Measurements from ENCODE around the gene ATG13. TPM values are rescaled to one million over a fixed set of nuclear protein-coding genes. Genes with fewer than 3 reads are reported as not detected.

The ATG13 gene
- polyA plus RNA-seq, 3 donors: 28.9 to 63.3 (median 36.4) TPM

DNA sequence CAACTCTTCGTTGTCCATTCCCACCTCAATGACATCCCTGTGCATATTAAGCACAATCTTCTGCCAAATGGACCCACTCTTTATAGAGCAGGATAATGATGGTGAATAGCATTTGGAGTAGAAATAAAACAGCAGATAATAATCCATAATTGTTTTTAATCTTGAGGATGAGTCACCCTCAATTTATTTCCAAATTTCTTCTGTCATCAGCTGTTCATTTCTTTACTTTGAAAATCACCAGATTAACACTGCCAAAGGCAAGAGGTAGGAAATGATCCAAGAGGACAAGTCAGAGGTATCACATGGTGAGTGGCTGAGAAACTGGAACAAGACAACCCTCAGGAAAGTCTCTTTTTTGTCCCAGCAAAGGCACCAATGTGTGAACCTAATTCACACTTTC lies 16.2 kb upstream of the ATG13 start:
- no peak overlapping the region for H3K27ac ChIP-seq (ENCODE audit: low read depth, low read length)
- WGBS, 3 donors: 58 to 83% (median 63%) methylated on average over 1 of the region's 1 CpG

- no peak overlapping the region for H3K27ac ChIP-seq (ENCODE audit: low read depth, low read length)
- 89 to 93% (median 92%) methylated on average over 15 of the region's 15 CpGs for WGBS, 3 donors
Measured at GRCh38 chr11:46603704-46604308, 13.5 kb upstream of the ATG13 start.

DNA sequence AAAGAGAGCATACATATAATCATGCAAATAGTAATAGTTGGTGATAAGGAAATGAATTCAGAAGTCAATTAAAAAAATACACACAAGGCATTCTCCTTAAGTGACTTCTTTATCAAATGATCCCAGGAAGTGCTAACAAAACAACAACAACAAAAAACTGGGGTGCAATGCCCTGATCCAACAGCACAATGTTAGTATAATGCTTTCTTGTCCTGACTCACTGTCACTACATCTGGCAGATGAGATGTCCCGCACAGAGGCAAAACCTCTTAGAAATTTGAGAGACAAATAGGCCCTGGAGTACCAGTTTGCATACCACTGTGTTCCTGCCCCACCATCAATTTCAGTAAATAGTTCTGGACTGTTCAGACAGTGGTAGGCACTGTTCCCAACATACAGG lies 12.6 kb upstream of the ATG13 start:
- WGBS, 3 donors: 88 to 94% (median 88%) methylated on average over 1 of the region's 1 CpG
- H3K27ac ChIP-seq (ENCODE audit: low read depth, low read length): no peak overlapping the region

- WGBS, 3 donors: 76 to 82% (median 80%) methylated on average over 1 of the region's 1 CpG
Measured at GRCh38 chr11:46607516-46607915, 9.8 kb upstream of the ATG13 start.

GRCh38 chr11:46609386-46609785 lies 8.0 kb upstream of the ATG13 start:
- 85 to 96% (median 85%) methylated on average over 6 of the region's 6 CpGs for WGBS, 3 donors
- H3K27ac ChIP-seq (ENCODE audit: low read depth, low read length): no peak overlapping the region

More at GRCh38 chr11:46607516-46607915, 9.8 kb upstream of the ATG13 start:
- no peak overlapping the region for H3K27ac ChIP-seq (ENCODE audit: low read depth, low read length)

DNA sequence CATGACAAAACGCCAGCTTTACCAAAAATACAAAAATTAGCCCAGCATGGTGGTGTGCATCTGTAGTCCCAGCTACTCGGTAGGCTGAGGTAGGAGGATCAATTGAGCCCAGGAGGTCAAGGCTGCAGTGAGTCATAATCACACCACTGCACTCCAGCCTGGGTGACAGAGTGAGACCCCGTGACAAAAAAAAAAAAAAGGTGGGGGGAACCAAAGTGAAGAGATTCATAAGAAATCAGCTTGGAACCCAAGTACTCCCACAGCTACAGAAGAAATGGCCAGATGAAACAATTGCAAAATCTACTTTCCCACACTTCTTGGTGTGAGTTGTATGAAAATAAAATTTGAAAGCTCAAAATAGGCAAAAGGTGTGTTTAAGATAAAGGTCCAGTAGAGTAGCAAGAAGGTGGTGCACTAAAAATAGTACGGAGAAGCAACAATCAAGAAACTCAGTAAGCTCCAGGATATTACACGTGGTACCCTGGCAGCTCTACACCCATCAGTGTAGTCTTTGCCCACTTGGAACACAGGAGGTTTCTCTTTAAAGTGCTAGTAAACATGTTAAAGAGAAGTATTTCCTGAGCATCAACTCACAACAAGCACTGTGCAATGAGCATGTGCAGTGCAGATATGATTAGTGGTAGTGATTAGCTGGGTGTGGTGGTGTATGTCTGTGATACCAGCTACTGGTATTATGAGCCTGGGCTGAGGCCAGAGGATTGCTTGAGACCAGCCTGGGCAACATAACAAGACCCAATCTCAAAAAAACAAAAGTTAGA lies 5.6 kb upstream of the ATG13 start:
- WGBS, 3 donors: 48 to 77% (median 74%) methylated on average over 5 of the region's 5 CpGs
- no peak overlapping the region for H3K27ac ChIP-seq (ENCODE audit: low read depth, low read length)

DNA sequence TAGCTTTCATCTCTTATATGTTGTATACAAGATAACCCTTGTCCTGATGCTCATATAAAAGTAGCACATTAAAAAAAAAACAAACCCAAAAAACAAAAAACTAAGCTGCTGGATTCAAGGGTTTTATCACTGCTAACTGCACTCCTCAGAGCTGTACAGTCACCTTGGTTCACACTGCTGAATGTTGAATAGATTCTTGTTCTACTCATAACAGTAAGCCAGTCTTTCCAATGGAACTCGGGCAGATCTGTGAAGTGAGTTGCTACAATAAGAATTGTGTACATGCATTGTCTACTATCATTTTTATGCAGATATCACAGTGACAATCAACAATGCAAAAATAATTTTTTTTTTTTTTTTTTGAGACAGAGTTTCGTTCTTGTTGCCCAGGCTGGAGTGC lies 5.0 kb upstream of the ATG13 start:
- 88 to 93% (median 89%) methylated on average over 2 of the region's 2 CpGs for WGBS, 3 donors
- H3K27ac ChIP-seq (ENCODE audit: low read depth, low read length): no peak overlapping the region

GRCh38 chr11:46615756-46616155 lies 1.6 kb upstream of the ATG13 start:
- H3K27ac ChIP-seq (ENCODE audit: low read depth, low read length): no peak overlapping the region
- 95 to 96% (median 96%) methylated on average over 7 of the region's 7 CpGs for WGBS, 3 donors

DNA sequence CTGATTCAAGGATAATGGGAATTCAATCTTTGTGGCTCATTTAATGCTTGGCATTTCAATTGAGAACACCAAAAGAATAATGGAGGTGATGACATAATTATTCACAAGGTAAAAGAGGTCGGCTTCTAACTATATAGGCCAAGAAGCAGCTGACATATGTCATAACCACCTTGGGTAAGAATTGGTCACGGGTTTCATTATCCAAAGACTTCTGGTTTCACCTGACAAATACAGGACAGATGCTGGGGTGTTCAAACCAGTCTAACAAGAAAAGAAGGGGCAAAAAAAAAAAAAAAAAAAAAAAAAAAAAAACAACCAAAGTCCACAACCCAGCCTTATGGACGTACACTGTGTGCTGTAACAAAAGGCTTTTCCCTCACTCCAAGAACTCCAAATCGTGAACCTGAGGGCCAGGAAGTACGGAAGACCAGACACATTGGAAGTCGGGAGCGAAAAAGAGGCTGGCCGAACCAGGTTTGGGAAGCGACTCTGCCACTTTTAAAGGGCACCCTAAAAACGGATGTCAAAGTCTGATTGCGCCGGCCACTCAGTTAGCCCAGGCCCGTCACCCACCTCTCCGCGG lies 711 bp upstream of the ATG13 start:
- no peak overlapping the region for H3K27ac ChIP-seq (ENCODE audit: low read depth, low read length)
- 2 to 3% (median 3%) methylated on average over 15 of the region's 15 CpGs for WGBS, 3 donors

DNA sequence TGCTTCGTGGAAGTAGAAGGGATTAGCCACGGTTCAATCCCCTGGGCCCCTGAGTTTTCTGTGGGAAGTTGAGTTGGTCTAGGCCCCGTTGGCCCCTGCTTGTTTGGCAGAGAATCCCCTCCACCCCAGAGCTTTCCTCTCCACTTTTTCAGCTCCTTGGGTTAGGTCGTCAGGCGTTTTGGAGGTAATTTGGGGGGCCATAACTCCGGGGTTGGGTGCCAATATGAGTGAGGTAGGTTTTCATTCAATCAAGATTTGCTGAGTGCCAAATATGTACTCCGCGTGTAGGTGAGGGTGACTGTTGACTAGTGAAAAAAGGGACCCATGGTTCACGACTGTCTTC lies 590 bp downstream of the ATG13 start:
- 0 to 3% (median 2%) methylated on average over 9 of the region's 9 CpGs for WGBS, 3 donors
- H3K27ac ChIP-seq (ENCODE audit: low read depth, low read length): peak overlapping the region; percentile 74

- H3K27ac ChIP-seq (ENCODE audit: low read depth, low read length): no peak overlapping the region
- 41 to 76% (median 71%) methylated on average over 6 of the region's 6 CpGs for WGBS, 3 donors
Measured at GRCh38 chr11:46618837-46619236, 1.5 kb downstream of the ATG13 start.

GRCh38 chr11:46625406-46625805 lies 8.1 kb downstream of the ATG13 start:
- no peak overlapping the region for H3K27ac ChIP-seq (ENCODE audit: low read depth, low read length)
- WGBS, 3 donors: 46 to 92% (median 81%) methylated on average over 3 of the region's 3 CpGs

DNA sequence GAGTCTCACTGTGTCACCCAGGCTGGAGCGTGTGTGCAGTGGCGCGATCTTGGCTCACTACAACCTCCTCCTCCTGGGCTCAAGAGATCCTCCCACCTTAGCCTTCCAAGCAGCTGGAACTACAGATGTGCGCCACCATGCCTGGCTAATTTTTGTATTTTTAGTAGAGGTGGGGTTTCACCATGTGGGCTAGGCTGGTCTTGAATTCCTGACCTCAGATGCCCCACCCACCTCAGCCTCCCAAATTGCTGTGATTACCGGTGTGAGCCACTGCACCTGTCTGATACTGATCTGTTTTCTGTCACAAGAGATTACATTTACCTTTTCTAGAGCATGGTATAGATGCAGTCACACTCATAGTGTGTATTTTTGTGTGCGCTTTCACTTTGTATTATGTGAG lies 11.6 kb downstream of the ATG13 start:
- no peak overlapping the region for H3K27ac ChIP-seq (ENCODE audit: low read depth, low read length)
- 83 to 90% (median 86%) methylated on average over 6 of the region's 6 CpGs for WGBS, 3 donors

- WGBS, 3 donors: 98 to 100% (median 100%) methylated on average over 1 of the region's 1 CpG
- no peak overlapping the region for H3K27ac ChIP-seq (ENCODE audit: low read depth, low read length)
Measured at GRCh38 chr11:46630237-46630636, 12.9 kb downstream of the ATG13 start.

DNA sequence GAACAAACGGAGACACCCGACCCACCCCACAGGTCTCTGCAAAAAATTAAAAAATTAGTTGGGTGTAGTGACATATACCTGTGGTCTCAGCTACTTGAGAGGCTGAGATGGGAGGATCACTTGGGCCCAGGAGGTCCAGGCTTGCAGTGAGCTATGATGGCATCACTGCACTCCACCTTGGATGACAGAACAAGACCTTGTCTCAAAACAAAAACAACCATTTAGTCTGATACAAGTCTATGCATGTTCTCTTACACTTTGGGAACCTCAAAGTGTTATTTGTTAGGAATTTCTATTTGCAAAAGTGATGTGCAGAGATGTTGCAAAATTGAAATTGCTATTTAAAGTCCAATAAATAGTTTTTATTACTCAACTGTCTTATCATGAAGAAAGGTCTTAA lies 14.3 kb downstream of the ATG13 start:
- 88 to 90% (median 88%) methylated on average over 2 of the region's 2 CpGs for WGBS, 3 donors

GRCh38 chr11:46632502-46632901 lies 15.1 kb downstream of the ATG13 start:
- no peak overlapping the region for H3K27ac ChIP-seq (ENCODE audit: low read depth, low read length)
- WGBS, 3 donors: 79 to 95% (median 84%) methylated on average over 1 of the region's 1 CpG

More for the DNA sequence above, 14.3 kb downstream of the ATG13 start:
- no peak overlapping the region for H3K27ac ChIP-seq (ENCODE audit: low read depth, low read length)

DNA sequence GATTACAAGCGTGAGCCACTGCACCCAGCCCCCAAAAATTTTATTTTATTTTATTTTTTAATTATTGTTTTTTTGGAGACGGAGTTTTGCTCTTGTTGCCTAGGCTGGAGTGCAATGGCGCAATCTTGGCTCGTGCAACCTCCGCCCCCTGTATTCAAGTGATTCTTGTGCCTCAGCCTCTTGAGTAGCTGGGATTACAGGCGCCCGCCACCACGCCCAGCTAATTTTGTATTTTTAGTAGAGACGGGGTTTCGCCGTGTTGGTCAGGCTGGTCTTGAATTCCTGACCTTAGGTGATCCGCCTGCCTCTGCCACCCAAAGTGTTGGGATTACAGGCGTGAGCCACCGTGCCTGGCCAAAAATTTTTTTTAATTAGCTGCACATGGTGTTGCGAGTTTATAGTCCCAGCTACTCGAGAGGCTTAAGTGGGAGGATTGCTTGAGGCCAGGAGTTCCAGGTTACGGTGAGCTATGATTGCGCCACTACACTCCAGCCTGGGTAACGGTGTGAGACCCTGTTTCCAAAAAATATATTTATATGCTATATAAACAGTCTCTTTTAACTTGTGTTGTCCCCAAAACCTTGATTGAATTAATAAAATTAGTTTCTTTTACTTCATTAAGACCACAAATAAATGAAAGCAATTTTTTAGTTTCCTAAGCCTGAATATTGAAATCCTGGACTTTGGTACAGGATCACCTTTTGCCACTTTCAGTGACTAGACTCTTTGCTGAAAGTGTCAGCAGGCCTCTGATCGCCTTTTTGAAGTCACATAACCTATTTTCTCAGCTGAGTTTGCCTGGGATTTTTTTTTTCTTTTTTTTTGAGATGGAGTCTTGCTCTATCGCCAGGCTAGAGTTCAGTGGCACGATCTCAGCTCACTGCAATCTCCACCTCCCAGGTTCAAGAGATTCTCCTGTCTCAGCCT lies 16.2 kb downstream of the ATG13 start:
- WGBS, 3 donors: 89 to 96% (median 92%) methylated on average over 22 of the region's 22 CpGs
- no peak overlapping the region for H3K27ac ChIP-seq (ENCODE audit: low read depth, low read length)

DNA sequence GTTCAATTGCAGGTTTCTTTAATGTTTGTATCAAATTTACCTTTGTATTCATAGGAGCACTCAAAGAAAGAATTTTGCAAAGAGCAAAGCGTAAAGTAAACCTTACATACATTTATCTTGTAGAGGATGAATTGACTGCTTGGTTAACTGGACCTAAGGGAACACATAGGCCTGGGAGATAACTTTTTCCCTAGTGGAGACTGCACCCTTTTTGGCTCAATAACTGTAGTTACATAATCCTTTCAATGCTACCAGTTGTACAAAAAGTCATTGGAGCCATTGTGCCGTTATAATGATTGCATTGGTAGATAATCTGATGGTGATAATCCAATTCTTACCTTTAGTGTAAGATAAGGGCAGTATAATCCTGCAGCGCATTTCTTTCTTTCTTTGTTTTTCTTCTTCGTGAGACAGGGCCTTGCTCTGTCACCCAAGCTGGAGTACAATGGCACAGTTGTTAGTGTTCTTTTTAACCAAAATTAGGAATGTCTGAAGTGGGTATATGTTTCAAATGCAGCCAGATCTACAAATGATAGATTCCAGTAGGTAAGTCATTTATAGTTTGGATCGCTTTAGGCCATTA lies 18.3 kb downstream of the ATG13 start:
- 79 to 87% (median 82%) methylated on average over 5 of the region's 5 CpGs for WGBS, 3 donors
- no peak overlapping the region for H3K27ac ChIP-seq (ENCODE audit: low read depth, low read length)
